ENCODE results near the gene PSENEN.
"Not testable (repeated sequence)": the region's sequence is repeated elsewhere in the genome, so short reads cannot be mapped to it uniquely, and the experiment has no call there.

The PSENEN gene

GRCh38 chr19:35790981-35791813, 45.7 kb downstream of the PSENEN start:
- no peak for DNase-seq

DNA sequence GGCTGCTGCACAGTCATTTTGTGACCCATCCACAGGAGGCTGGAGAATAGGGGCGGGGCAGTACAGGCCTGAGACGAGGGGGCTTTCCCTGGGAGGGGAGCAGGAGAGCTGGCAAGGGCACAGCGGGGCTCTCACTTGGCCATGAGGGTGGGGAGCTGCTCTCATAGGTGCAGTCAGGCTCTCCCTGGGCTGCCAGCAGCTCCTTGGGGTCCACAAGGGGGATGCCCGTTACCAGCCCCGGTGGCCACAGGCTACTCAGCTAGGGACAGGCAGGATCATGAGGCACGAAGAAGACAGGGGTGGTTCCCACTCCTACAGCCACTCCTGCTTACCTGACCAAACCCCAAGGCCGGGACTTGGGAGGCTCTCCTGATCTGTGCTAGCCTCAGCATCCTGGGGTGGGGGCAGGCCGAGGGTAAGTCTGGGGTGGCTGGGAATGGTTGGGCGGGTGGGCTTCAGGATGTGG, 46.4 kb downstream of the PSENEN start:
- DNase-seq = no peak

- DNase-seq = no peak
These were observed 46.9 kb downstream of the PSENEN start for GRCh38 chr19:35792312-35792711.

DNA sequence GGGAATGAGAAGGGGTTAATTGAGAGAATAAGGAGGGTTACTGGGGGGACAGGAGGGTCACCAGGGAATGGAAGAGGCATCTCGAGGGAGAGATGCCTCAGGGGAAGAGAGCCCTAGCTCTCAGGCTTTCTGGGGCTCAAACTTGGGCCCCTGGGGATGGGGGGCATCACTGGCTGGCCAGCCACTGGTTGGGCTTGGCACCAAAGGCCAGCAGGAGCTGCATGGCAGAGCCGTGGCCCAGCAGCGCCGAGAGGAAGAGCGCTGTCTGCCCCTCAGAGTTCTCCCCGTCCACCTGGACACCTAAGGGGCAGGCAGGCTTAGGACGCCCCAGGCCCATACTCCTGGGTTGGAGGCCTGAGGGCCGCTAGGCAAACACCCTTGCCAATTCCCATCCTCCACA, 47.4 kb downstream of the PSENEN start:
- no peak for DNase-seq

DNA sequence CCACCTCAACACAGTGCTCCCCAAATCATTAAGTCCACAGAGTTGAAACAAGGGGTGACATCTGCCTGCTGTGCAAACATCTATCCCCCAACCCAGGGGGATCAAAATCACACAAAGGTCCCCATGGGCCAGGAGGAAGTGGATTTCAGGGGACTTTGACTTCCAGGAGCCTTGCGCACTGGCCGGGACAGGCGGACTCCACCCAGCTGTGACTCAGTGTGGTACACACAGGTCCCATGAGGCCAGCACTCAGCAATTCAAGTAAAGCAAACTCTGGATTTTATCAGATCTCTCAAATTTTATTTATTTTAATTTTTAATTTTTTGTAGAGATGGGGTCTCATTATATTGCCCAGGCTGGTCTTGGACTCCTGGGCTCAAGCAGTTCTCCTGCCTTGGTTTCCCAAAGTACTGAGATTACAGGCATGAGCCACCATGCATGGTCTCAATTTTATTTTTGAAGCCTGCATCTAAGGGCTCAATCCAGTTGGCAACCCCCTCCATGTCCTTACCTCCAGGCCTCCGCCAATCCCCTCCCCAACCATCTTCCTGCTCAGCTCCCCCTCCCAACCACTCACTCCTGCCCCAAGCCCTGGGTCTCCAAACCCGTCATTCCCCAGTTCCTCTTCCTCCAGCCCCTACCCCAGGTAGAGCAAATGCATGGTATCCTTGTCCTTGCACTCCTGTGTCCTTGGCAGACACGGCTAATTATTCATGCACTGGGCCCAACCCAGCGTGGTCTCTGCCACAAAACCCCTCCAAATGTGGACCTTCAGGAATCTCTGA, 48.1 kb downstream of the PSENEN start:
- DNase-seq = no peak

DNA sequence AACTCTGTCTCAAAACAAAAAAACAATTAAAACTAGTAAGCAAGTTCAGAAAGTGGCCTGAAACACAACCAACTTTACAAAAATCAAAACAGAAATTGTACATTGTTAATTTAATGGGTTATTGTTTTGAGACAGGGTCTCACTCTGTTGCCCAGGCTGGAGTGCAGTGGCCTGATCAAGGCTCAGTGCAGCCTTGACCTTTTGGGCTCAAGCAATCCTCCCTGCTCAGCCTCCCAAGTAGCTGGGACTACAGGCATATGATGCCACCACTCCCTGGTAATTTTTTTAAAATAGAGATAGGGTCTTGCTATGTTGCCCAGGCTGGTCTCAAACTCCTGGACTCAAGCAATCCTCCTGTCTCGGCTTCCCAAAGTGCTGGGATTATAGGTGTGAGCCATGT, 50.1 kb downstream of the PSENEN start:
- DNase-seq = not testable (repeated sequence)
